Sigmoid colon (tissue), 4 donors: ENCODE results near the gene GJC1.

Experiments
- POLR2A ChIP-seq, 2 donors: fragments of 450-650 bp; IDR thresholded peaks; one replicate each; pipeline ENCODE4 v1.6.1; 2016; ENCODE audit warnings: antibody characterized with exemption in 2 of 2, mild to moderate bottlenecking in 2 of 2, moderate library complexity in 2 of 2
- POLR2AphosphoS5 ChIP-seq, 4 donors: sonication (generic); formaldehyde crosslinking; IDR thresholded peaks; one replicate each; pipeline ENCODE4 v1.6.1; 2017; ENCODE audit warnings: antibody characterized with exemption in 4 of 4

DNA sequence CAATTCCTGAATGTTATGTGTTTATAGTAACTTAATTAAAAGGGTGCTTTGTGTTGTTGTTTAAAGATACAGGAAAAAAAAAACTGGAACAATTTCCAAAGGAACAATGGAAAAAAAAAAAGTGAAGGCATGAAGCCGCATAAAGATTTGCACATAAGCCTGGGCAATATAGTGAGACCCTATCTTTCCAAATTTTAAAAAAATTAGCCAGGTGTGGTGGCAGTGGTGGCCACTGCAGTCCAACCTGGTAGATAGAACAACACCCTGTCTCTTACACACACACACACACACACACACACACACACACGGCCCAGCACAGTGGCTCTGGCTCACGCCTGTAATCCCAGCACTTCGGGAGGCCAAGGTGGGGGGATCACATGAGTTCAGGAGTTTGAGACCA is 21.9 kb downstream of the GJC1 start:
- no peak for TF ChIP-seq POLR2A (IDR thresholded peaks at IDR 0.05)
- no peak for TF ChIP-seq POLR2AphosphoS5 (IDR thresholded peaks at IDR 0.05)
